Esophagus muscularis mucosa (tissue), 4 donors: ENCODE measurements around the gene ZBTB46. TPM values are rescaled to one million over a fixed set of nuclear protein-coding genes. Genes with fewer than 3 reads are reported as not detected.

Experiments used
- DNase-seq: peaks from one replicate; pipeline ENCODE4 v3.0.0-alpha.2; 2017; ENCODE audit errors: extremely low spot score
- H3K27ac ChIP-seq, 4 donors: fragments of 200-600 bp; sonication (generic); replicated peaks in 1 of 4; 1 replicate in 3 of 4; 2 replicates in 1 of 4; pipeline ENCODE4 v1.5.1; 2016 to 2019; ENCODE audit warnings: mild to moderate bottlenecking in 1 of 4
- H3K27me3 ChIP-seq, 4 donors: fragments of 200-600 bp; sonication (generic); one replicate each; pipeline versions ENCODE4 v1.5.1 to v1.6.0; 2016 to 2019
- H3K36me3 ChIP-seq, 4 donors: fragments of 200-600 bp; sonication (generic); one replicate each; pipeline ENCODE4 v1.5.1; 2016 to 2019
- H3K4me1 ChIP-seq, 4 donors: fragments of 200-600 bp; sonication (generic); one replicate each; pipeline ENCODE4 v1.5.1; 2016 to 2019
- H3K4me3 ChIP-seq, 4 donors: fragments of 200-600 bp; sonication (generic); 1 replicate in 2 of 4; 2 replicates in 2 of 4; pipeline ENCODE4 v1.5.1; 2016 to 2019; ENCODE audit warnings: mild to moderate bottlenecking in 4 of 4, moderate library complexity in 1 of 4
- H3K9me3 ChIP-seq, 4 donors: fragments of 200-600 bp; sonication (generic); 1 replicate in 3 of 4; 2 replicates in 1 of 4; pipeline ENCODE4 v1.5.1; 2016 to 2019
- EP300 ChIP-seq: sonication (generic); formaldehyde crosslinking; IDR thresholded peaks from one replicate; pipeline ENCODE4 v1.6.1; 2017; ENCODE audit warnings: antibody characterized with exemption
- POLR2A ChIP-seq: fragments of 450-650 bp; IDR thresholded peaks from one replicate; pipeline ENCODE4 v1.6.1; 2017; ENCODE audit warnings: antibody characterized with exemption, moderate library complexity, mild to moderate bottlenecking, low read depth
- POLR2AphosphoS5 ChIP-seq, 2 donors: sonication (generic); formaldehyde crosslinking; IDR thresholded peaks; one replicate each; pipeline ENCODE4 v1.6.1; 2017; ENCODE audit warnings: antibody characterized with exemption in 2 of 2
- WGBS: methylation state at CpG from one replicate; pipeline ENCODE4 v1.1.5; 2018; 5-methylcytosine and 5-hydroxymethylcytosine counted together
- intact Hi-C: fragments of 100-400 bp; cut with DNase I; formaldehyde crosslinking; loops from one replicate; pipeline ENCODE4 v1.15.1; 2023
- total RNA-seq, 4 donors: library from RNA; depleted of rRNA; stranded (reverse); fragments of >200 nt; gene quantifications; one replicate each; pipeline versions ENCODE4 v1.1.0 to v1.2.1, GENCODE V29; 2016
- TF ChIP-seq, protein P1 (sequence below), 3 experiments: fragments of 200-600 bp in 2 of 3; fragments of 450-650 bp in 1 of 3; sonication (generic) in 2 of 3; IDR thresholded peaks; one replicate each; pipeline ENCODE4 v1.5.1; 2017 to 2019; ENCODE audit warnings: antibody characterized with exemption in 3 of 3, mild to moderate bottlenecking in 2 of 3, moderate library complexity in 1 of 3

The ZBTB46 gene
- total RNA-seq, 4 donors from 2014 or later: 9.6 to 22.8 (median 13.8) TPM

- no peaks in the 10 kb centered on the region for H3K9me3 ChIP-seq
- intact Hi-C loops: no loop called here
- TF ChIP-seq, protein P1, sequence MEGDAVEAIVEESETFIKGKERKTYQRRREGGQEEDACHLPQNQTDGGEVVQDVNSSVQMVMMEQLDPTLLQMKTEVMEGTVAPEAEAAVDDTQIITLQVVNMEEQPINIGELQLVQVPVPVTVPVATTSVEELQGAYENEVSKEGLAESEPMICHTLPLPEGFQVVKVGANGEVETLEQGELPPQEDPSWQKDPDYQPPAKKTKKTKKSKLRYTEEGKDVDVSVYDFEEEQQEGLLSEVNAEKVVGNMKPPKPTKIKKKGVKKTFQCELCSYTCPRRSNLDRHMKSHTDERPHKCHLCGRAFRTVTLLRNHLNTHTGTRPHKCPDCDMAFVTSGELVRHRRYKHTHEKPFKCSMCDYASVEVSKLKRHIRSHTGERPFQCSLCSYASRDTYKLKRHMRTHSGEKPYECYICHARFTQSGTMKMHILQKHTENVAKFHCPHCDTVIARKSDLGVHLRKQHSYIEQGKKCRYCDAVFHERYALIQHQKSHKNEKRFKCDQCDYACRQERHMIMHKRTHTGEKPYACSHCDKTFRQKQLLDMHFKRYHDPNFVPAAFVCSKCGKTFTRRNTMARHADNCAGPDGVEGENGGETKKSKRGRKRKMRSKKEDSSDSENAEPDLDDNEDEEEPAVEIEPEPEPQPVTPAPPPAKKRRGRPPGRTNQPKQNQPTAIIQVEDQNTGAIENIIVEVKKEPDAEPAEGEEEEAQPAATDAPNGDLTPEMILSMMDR (IDR thresholded peaks at IDR 0.05): no peak
- TF ChIP-seq EP300: no peak
- no peak for TF ChIP-seq POLR2A
- peaks cover 0 to 18% (median 0%) of the 10 kb centered on the region in 4 donors for H3K27me3 ChIP-seq
- no peak overlapping the region for H3K4me3 ChIP-seq
- DNase-seq: no peak
- WGBS: 82% methylated on average over 21 of the region's 33 CpGs
- H3K27ac ChIP-seq: no peak overlapping the region
- peaks cover 10 to 21% (median 15%) of the 10 kb centered on the region in 4 donors for H3K4me1 ChIP-seq
- peaks cover 8 to 55% (median 24%) of the 10 kb centered on the region in 4 donors for H3K36me3 ChIP-seq
Observed at GRCh38 chr20:63773571-63774241, 57.4 kb downstream of the ZBTB46 start.

- 70% methylated on average over 20 of the region's 20 CpGs for WGBS
- peaks cover 0 to 18% (median 0%) of the 10 kb centered on the region in 4 donors for H3K27me3 ChIP-seq
- intact Hi-C loops: no loop called here
- no peak for TF ChIP-seq POLR2A
- no peak for TF ChIP-seq POLR2AphosphoS5 (IDR thresholded peaks at IDR 0.05)
- TF ChIP-seq EP300: no peak
- TF ChIP-seq, protein P1 (IDR thresholded peaks at IDR 0.05): no peak
- H3K36me3 ChIP-seq: peaks cover 8 to 57% (median 26%) of the 10 kb centered on the region in 4 donors
- no peaks in the 10 kb centered on the region for H3K9me3 ChIP-seq
- H3K4me1 ChIP-seq: peaks cover 10 to 21% (median 15%) of the 10 kb centered on the region in 4 donors
- DNase-seq: no peak
- H3K27ac ChIP-seq: no peak overlapping the region
- no peak overlapping the region for H3K4me3 ChIP-seq
Observed at GRCh38 chr20:63772781-63773518, 58.1 kb downstream of the ZBTB46 start.

- intact Hi-C loops: no loop called here
- H3K4me3 ChIP-seq: no peak overlapping the region
- TF ChIP-seq POLR2A (no peak), POLR2AphosphoS5 (IDR thresholded peaks at IDR 0.05) (no peak), EP300 (no peak)
- TF ChIP-seq, protein P1 (IDR thresholded peaks at IDR 0.05): no peak
- WGBS: 93% methylated on average over 21 of the region's 52 CpGs
- H3K36me3 ChIP-seq: peaks cover 8 to 69% (median 41%) of the 10 kb centered on the region in 4 donors
- peaks cover 10 to 21% (median 15%) of the 10 kb centered on the region in 4 donors for H3K4me1 ChIP-seq
- no peak overlapping the region for H3K27ac ChIP-seq
- H3K9me3 ChIP-seq: no peaks in the 10 kb centered on the region
- DNase-seq: no peak
- peaks cover 0 to 18% (median 0%) of the 10 kb centered on the region in 4 donors for H3K27me3 ChIP-seq
Observed at GRCh38 chr20:63771046-63771707, 59.9 kb downstream of the ZBTB46 start.

DNA sequence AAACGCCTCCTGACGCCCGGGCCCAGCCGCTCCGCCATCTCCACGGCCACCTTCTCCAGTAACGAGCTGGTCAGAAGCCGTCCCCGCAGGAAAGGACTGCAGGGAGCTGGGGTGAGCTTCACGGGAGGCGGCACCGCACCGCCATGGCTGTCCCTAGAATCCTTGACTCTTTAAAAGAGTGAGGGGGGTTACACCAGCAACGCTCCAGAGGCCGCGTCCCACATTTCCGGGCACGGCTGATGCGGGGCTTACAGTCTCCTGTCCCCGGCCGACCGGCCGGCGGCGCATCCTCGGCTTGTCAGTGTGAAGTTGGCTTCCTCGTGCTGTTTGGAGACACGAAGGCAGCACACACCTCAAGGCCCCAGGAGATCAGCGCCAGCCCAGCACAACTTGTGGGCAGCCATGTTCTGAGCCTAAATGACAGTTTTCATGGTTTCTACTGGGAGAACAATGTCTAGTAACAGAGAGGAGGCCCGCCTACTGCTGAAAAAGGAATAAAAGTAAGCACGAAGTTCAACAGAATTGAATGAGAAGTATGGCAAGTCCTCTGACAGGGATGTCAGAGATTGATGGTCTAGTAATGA lies 61.1 kb downstream of the ZBTB46 start:
- no peak for DNase-seq
- intact Hi-C loops: no loop called here
- TF ChIP-seq POLR2A (no peak), POLR2AphosphoS5 (IDR thresholded peaks at IDR 0.05) (no peak), EP300 (no peak)
- TF ChIP-seq, protein P1 (IDR thresholded peaks at IDR 0.05): no peak
- Histone ChIP-seq H3K27ac (no peak overlapping the region), H3K9me3 (no peaks in the 10 kb centered on the region), H3K4me3 (no peak overlapping the region), H3K27me3 (peaks cover 0 to 12% (median 0%) of the 10 kb centered on the region in 4 donors), H3K36me3 (peaks cover 8 to 61% (median 38%) of the 10 kb centered on the region in 4 donors), H3K4me1 (peaks cover 9 to 14% (median 9%) of the 10 kb centered on the region in 4 donors)
- 93% methylated on average over 22 of the region's 31 CpGs for WGBS
